Heart right ventricle (tissue), 16 donors: ENCODE data around the gene LZTS3. TPM values are rescaled to one million over a fixed set of nuclear protein-coding genes. Genes with fewer than 3 reads are reported as not detected.

Source experiments
- ATAC-seq, 8 donors: fragments of 200-7000 bp; cut with Tn5 transposase; one replicate each; pipeline ENCODE4 v1.9.1; 2020; ENCODE audit warnings: mild to moderate bottlenecking in 8 of 8, moderate library complexity in 8 of 8, moderate number of reproducible peaks in 1 of 8
- DNase-seq, 2 donors: peaks; one replicate each; pipeline ENCODE4 v3.0.0-alpha.2; 2020
- H3K27ac ChIP-seq, 10 donors: fragments of 200-600 bp; sonication (generic) in 2 of 10; one replicate each; pipeline versions ENCODE4 v1.5.0 to v1.8.0; 2020 to 2022; ENCODE audit warnings: mild to moderate bottlenecking in 3 of 10
- H3K27me3 ChIP-seq, 7 donors: fragments of 200-600 bp; one replicate each; pipeline ENCODE4 v1.8.0; 2021 to 2022; ENCODE audit warnings: mild to moderate bottlenecking in 2 of 7
- H3K36me3 ChIP-seq, 9 donors: fragments of 200-600 bp; sonication (generic) in 1 of 9; one replicate each; pipeline versions ENCODE4 v1.5.0 to v1.8.0; 2020 to 2022; ENCODE audit warnings: mild to moderate bottlenecking in 2 of 9
- H3K4me1 ChIP-seq, 9 donors: fragments of 200-600 bp; sonication (generic) in 1 of 9; one replicate each; pipeline versions ENCODE4 v1.5.0 to v1.8.0; 2020 to 2022; ENCODE audit warnings: mild to moderate bottlenecking in 4 of 9
- H3K4me3 ChIP-seq, 10 donors: fragments of 200-600 bp; sonication (generic) in 2 of 10; one replicate each; pipeline versions ENCODE4 v1.5.0 to v1.8.0; 2020 to 2022; ENCODE audit warnings: mild to moderate bottlenecking in 7 of 10, moderate library complexity in 2 of 10
- H3K9me3 ChIP-seq, 11 donors: fragments of 200-600 bp in 10 of 11; sonication (generic) in 2 of 11; one replicate each; pipeline versions ENCODE4 v1.5.0 to v1.8.0; 2013 to 2022; ENCODE audit warnings: mild to moderate bottlenecking in 2 of 11, control low read depth in 1 of 11, moderate library complexity in 1 of 11
- WGBS, 2 donors: extraction: QIAGEN DNeasy Blood & Tissue Kit; methylation state at CpG; one replicate each; pipeline ENCODE4 v1.1.7; 2013; ENCODE audit warnings: inconsistent platforms in 1 of 2; 5-methylcytosine and 5-hydroxymethylcytosine counted together
- intact Hi-C, 10 donors: fragments of 100-400 bp; cut with DNase I; formaldehyde crosslinking; loops; one replicate each; pipeline versions ENCODE4 v1.11.1 to v1.14.2; 2022
- polyA plus RNA-seq, 2 donors: library from polyadenylated mRNA; stranded (reverse); fragments of 200-250 nt; gene quantifications; one replicate each; pipeline ENCODE4 v1.2.3, GENCODE V29; 2013
- total RNA-seq, 10 donors: library from RNA; stranded (reverse); fragmentation: NEBNext Ultra II Directional in 3 of 10; extraction: Animal tissue kit (Norgen Biotek cat#: 25700) in 3 of 10; gene quantifications; one replicate each; pipeline versions ENCODE4 v1.2.1 to v1.2.4, GENCODE V29; 2021 to 2023
- TF ChIP-seq, protein P1 (sequence below), 9 donors: fragments of 200-600 bp; sonication (generic) in 2 of 9; IDR thresholded peaks; one replicate each; pipeline versions ENCODE4 v1.5.0 to v1.8.0; 2021 to 2022; ENCODE audit warnings: antibody characterized with exemption in 9 of 9, mild to moderate bottlenecking in 5 of 9, moderate library complexity in 1 of 9
- donor health status: Arrhythmogenic right ventricular cardiomyopathy.
- donor health status: ischemic (EF 13 %, LVEDD 7.1; RV severe dilation, severe dysfunction).
- donor health status: healthy with polysubstance abuse.
- donor health status: DM: no; HTN: yes; CAD: no.
- donor health status: DM: no; HTN: no; CAD: no.
- donor health status: ischemic (EF 25% LVEDD 6.9; RV normal size, moderate dysfunction).
- donor health status: ischemic (EF 25% LVEDD 5.7; RV mildly dilated, moderate dysfunction).
- donor health status: healthy.
- donor health status: DM: yes; HTN: yes; CAD: no.
- donor health status: Ischemic cardiomyopathy.
- donor health status: ischemic (EF 35%, LVEDD 5.7; RV mildly dilated, moderate dysfunction).
- donor health status: nonischemic (EF 11% LVEDD 7.7; RV severe dilation, severe dysfunction).
- donor health status: DM: yes; HTN: yes; CAD: no.
- donor health status: PGD.
- donor health status: ischemic (EF 29% LVEDD 5.4; RV normal size, mild dysfunction).
- donor health status: nonischemic (EF 23%, LVEDD 6.1; RV moderate dilation, normal function).

Gene LZTS3
- total and polyA plus RNA-seq, 12 donors = 7.1 to 27.0 (median 9.5) TPM

DNA sequence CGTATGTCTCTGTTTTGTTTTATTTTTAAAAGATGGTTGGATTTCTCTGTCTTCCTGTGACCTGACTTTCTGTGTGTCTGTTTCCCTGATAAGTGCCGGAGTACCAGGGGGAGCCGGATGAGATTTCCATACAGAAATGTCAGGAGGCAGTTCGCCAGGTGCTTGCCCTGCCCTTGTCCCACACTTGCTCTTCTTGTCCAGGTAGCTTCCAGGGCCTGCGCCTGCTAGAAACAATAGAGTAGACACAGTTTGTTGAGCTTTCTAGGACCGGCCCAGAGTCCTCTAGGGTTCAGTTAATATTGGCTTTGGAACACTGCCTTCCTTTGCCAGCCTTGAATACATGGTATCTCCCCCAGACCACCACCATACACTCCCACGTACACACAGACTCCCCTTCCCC lies 39.9 kb upstream of the LZTS3 start:
- Histone ChIP-seq H3K4me3 (no peak overlapping the region), H3K27me3 (no peaks in the 10 kb centered on the region), H3K9me3 (no peaks in the 10 kb centered on the region), H3K27ac (no peak overlapping the region), H3K36me3 (peaks cover 0 to 53% (median 10%) of the 10 kb centered on the region in 9 donors), H3K4me1 (peaks cover 5 to 22% (median 16%) of the 10 kb centered on the region in 9 donors)
- WGBS, 2 donors = 91 to 95% methylated on average over 7 of the region's 7 CpGs
- intact Hi-C loops = loop anchor here in 1 of 10 donors (10.0 kb wide), 1 partner anchor 102 kb away; no protein-coding TSS in a partner anchor
- no peak for ATAC-seq
- TF ChIP-seq, protein P1, sequence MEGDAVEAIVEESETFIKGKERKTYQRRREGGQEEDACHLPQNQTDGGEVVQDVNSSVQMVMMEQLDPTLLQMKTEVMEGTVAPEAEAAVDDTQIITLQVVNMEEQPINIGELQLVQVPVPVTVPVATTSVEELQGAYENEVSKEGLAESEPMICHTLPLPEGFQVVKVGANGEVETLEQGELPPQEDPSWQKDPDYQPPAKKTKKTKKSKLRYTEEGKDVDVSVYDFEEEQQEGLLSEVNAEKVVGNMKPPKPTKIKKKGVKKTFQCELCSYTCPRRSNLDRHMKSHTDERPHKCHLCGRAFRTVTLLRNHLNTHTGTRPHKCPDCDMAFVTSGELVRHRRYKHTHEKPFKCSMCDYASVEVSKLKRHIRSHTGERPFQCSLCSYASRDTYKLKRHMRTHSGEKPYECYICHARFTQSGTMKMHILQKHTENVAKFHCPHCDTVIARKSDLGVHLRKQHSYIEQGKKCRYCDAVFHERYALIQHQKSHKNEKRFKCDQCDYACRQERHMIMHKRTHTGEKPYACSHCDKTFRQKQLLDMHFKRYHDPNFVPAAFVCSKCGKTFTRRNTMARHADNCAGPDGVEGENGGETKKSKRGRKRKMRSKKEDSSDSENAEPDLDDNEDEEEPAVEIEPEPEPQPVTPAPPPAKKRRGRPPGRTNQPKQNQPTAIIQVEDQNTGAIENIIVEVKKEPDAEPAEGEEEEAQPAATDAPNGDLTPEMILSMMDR (IDR thresholded peaks at IDR 0.05) = no peak
- DNase-seq = no peak

DNA sequence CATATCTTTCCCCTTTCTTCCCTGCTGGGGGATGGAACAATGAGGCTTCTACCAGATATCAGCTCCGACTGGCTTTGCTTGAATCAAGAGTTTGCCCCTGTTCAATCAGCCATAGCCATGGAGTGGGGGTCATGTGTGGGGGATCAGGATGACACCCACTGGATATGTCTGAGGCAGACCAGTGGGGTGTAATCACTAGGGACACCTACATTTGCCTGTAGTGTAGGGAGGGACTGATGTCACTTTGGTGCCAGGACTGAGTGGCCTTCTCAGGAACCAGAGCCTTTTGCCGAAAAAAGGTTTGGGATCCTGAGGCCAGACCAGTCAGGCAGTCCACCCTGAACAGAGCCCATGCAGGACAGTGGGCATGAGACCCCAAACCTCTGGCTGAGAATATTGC lies 37.0 kb upstream of the LZTS3 start:
- Histone ChIP-seq H3K27ac (peak overlapping the region in 1 of 10 donors; percentile 94), H3K4me3 (peak overlapping the region in 9 of 10 donors; percentile 64 to 94 (median 80)), H3K9me3 (no peaks in the 10 kb centered on the region), H3K27me3 (no peaks in the 10 kb centered on the region), H3K4me1 (peaks cover 5 to 24% (median 16%) of the 10 kb centered on the region in 9 donors), H3K36me3 (peaks cover 0 to 26% (median 8%) of the 10 kb centered on the region in 9 donors)
- 66 to 75% methylated on average over 2 of the region's 2 CpGs for WGBS, 2 donors
- TF ChIP-seq, protein P1 (IDR thresholded peaks at IDR 0.05) = no peak
- DNase-seq (no peak), ATAC-seq (peak in 1 of 8 donors; percentile 23)
- intact Hi-C loops = loop anchor here in 1 of 10 donors (10.0 kb wide), 1 partner anchor 104 kb away; no protein-coding TSS in a partner anchor

DNA sequence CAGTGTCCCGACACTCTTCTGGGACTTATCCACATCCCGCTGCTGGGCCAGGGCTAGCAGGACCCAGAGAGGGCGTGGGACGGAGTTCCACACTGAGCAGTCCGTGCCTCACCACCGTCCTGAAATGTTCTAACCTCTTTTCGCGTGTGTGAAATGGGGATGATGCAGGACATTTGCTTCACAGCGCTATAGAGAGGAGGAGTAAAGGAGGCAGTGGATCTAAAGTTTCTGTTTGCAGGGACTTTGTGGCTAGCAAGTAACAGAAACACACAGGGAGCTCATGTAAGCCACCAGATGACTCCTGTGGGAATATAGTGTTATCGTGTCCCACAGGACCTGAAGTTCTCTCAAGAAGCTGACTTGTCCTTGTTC lies 36.6 kb upstream of the LZTS3 start:
- ATAC-seq = peak in 6 of 8 donors; percentile 30 to 57 (median 52)
- intact Hi-C loops = loop anchor here in 2 of 10 donors (5.0 to 10.0 kb wide), 2 partner anchors 105 to 197 kb away; partner anchors contain the start of gene DNAAF9 (in 1 of the 2)
- H3K4me1 ChIP-seq = peaks cover 5 to 24% (median 16%) of the 10 kb centered on the region in 9 donors
- peak overlapping the region; percentile 64 to 94 (median 81) for H3K4me3 ChIP-seq
- H3K27me3 ChIP-seq = no peaks in the 10 kb centered on the region
- 2% methylated on average over 10 of the region's 10 CpGs for WGBS, 2 donors
- peaks cover 0 to 22% (median 3%) of the 10 kb centered on the region in 9 donors for H3K36me3 ChIP-seq
- H3K27ac ChIP-seq = peak overlapping the region in 9 of 10 donors; percentile 76 to 94 (median 87)
- no peaks in the 10 kb centered on the region for H3K9me3 ChIP-seq
- no peak for DNase-seq
- TF ChIP-seq, protein P1 (IDR thresholded peaks at IDR 0.05) = no peak

DNA sequence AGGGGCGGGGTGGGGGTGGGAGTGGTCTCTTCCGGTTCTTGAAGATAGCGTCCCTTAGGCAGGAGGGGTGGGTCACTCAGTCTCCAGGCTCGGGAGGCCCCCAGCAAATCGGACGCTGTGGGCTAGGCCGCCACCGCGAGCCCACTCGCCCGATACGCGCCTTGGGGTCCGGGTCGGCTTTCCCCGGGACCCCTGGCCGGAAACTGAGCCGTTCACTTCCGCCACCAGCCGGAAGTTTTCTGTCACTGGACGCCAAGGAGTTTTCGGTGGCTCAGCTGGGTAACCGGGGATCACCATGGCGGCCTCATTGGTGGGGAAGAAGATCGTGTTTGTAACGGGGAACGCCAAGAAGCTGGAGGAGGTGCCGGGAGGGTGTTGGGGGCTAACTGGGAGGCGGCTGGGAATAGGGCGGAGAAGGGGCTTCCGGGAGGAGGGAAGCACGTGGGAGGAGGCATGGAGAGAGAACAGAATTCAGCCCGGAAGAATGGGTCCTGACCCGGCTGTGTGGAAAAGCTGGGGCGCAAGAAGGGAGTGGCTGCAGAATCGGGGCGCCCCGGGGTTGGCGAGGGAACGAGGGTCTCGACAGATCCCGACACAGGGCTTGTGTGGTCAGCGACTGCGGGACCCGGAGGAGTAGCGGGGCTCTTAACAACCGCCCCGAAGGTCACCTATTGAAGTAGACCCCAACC lies 36.1 kb upstream of the LZTS3 start, which contains the start of gene ITPA:
Gene ITPA (plus strand): TSS at position 242 of the 689 bp plus-strand sequence. CDS start 54 bp downstream, at position 296.
- DNase-seq = peak; percentile 45 to 57
- Histone ChIP-seq H3K4me3 (peak within 1 kb of the TSS; percentile 64 to 94 (median 81)), H3K4me1 (peaks cover 5 to 27% (median 16%) of the 10 kb centered on the region in 9 donors), H3K27ac (peak within 1 kb of the TSS; percentile 74 to 94 (median 87)), H3K9me3 (no peaks in the 10 kb centered on the region), H3K27me3 (no peaks in the 10 kb centered on the region), H3K36me3 (peaks cover 0 to 17% (median 0%) of the 10 kb centered on the region in 9 donors)
- TF ChIP-seq, protein P1 (IDR thresholded peaks at IDR 0.05) = peak in 1 of 9 donors; percentile 11
- WGBS, 2 donors = 0 to 1% methylated on average over 46 to 48 of the region's 48 CpGs
- intact Hi-C loops = loop anchor here in 1 of 10 donors (5.0 kb wide), 1 partner anchor 198 kb away; the partner anchor contains the start of gene DNAAF9
- ATAC-seq = peak; percentile 51 to 71 (median 61)
